Vagina (tissue), 2 donors: ENCODE measurements around the gene REM2. TPM values are rescaled to one million over a fixed set of nuclear protein-coding genes. Genes with fewer than 3 reads are reported as not detected.

ENCODE experiments used
- DNase-seq, 2 donors: peaks; one replicate each; pipeline ENCODE4 v3.0.0-alpha.2; 2017; ENCODE audit errors: extremely low spot score in 2 of 2
- H3K27ac ChIP-seq: fragments of 200-600 bp; sonication (generic); one replicate; pipeline ENCODE4 v1.5.1; 2019
- H3K27me3 ChIP-seq: fragments of 200-600 bp; sonication (generic); one replicate; pipeline ENCODE4 v1.5.1; 2019
- H3K36me3 ChIP-seq, 2 donors: fragments of 200-600 bp; sonication (generic); one replicate each; pipeline ENCODE4 v1.5.1; 2017 to 2019
- H3K4me1 ChIP-seq: fragments of 200-600 bp; sonication (generic); one replicate; pipeline ENCODE4 v1.5.1; 2019
- H3K4me3 ChIP-seq, 2 donors: fragments of 200-600 bp; sonication (generic); 1 replicate in 1 of 2; 2 replicates in 1 of 2; pipeline ENCODE4 v1.5.1; 2016 to 2019
- H3K9me3 ChIP-seq: fragments of 200-600 bp; sonication (generic); one replicate; pipeline ENCODE4 v1.5.1; 2019
- CTCF ChIP-seq, 3 experiments: fragments of 450-650 bp in 2 of 3; fragments of 200-600 bp in 1 of 3; sonication (generic) in 1 of 3; IDR thresholded peaks; one replicate each; pipeline ENCODE4 v1.5.1; 2017 to 2019; ENCODE audit warnings: antibody characterized with exemption in 3 of 3, mild to moderate bottlenecking in 2 of 3, moderate library complexity in 2 of 3
- POLR2A ChIP-seq, 2 donors: fragments of 450-650 bp; IDR thresholded peaks; one replicate each; pipeline ENCODE4 v1.6.1; 2017; ENCODE audit warnings: antibody characterized with exemption in 2 of 2, mild to moderate bottlenecking in 2 of 2, moderate library complexity in 2 of 2
- POLR2AphosphoS5 ChIP-seq, 2 donors: sonication (generic); formaldehyde crosslinking; IDR thresholded peaks; one replicate each; pipeline ENCODE4 v1.9.0; 2017; ENCODE audit warnings: antibody characterized with exemption in 2 of 2, mild to moderate bottlenecking in 2 of 2, low read depth in 1 of 2; ENCODE audit not compliant: insufficient read depth in 1 of 2
- intact Hi-C: fragments of 100-400 bp; cut with DNase I; formaldehyde crosslinking; loops from one replicate; pipeline ENCODE4 v1.15.1; 2023
- total RNA-seq: library from RNA; depleted of rRNA; stranded (reverse); fragments of >200 nt; gene quantifications from one replicate; pipeline ENCODE4 v1.2.3, GENCODE V29; 2016

Gene REM2
- total RNA-seq, 1 donor from 2014 or later = 3.9 TPM

- intact Hi-C loops = no loop called here
- H3K27ac ChIP-seq = peak overlapping the region; percentile 18
- TF ChIP-seq POLR2AphosphoS5 (IDR thresholded peaks at IDR 0.05; ENCODE audit: insufficient read depth in 1 of 2, low read depth in 1 of 2) (no peak), CTCF (IDR thresholded peaks at IDR 0.05) (no peak), POLR2A (IDR thresholded peaks at IDR 0.05) (no peak)
Measured at GRCh38 chr14:22898302-22899090, 15.5 kb downstream of the REM2 start.

GRCh38 chr14:22900081-22900799, 17.2 kb downstream of the REM2 start:
- H3K27ac ChIP-seq = no peak overlapping the region
- no peak overlapping the region for H3K4me3 ChIP-seq
- H3K4me1 ChIP-seq = peaks cover 5% of the 10 kb centered on the region
- no peaks in the 10 kb centered on the region for H3K27me3 ChIP-seq
- TF ChIP-seq POLR2AphosphoS5 (IDR thresholded peaks at IDR 0.05; ENCODE audit: insufficient read depth in 1 of 2, low read depth in 1 of 2) (no peak), CTCF (IDR thresholded peaks at IDR 0.05) (peak in 2 of 3 experiments; percentile 29 to 52), POLR2A (IDR thresholded peaks at IDR 0.05) (no peak)
- H3K36me3 ChIP-seq = peaks cover 5 to 45% of the 10 kb centered on the region in 2 donors
- intact Hi-C loops = no loop called here
- H3K9me3 ChIP-seq = no peaks in the 10 kb centered on the region
- no peak for DNase-seq

More at GRCh38 chr14:22898302-22899090, 15.5 kb downstream of the REM2 start:
- Histone ChIP-seq H3K27me3 (no peaks in the 10 kb centered on the region), H3K4me3 (no peak overlapping the region), H3K36me3 (peaks cover 0 to 27% of the 10 kb centered on the region in 2 donors), H3K9me3 (no peaks in the 10 kb centered on the region), H3K4me1 (peaks cover under 1% of the 10 kb centered on the region)
- no peak for DNase-seq

GRCh38 chr14:22901799-22902198, 18.8 kb downstream of the REM2 start:
- H3K27ac ChIP-seq = no peak overlapping the region
- H3K4me3 ChIP-seq = no peak overlapping the region
- H3K9me3 ChIP-seq = no peaks in the 10 kb centered on the region
- intact Hi-C loops = no loop called here
- TF ChIP-seq POLR2AphosphoS5 (IDR thresholded peaks at IDR 0.05; ENCODE audit: insufficient read depth in 1 of 2, low read depth in 1 of 2) (no peak), POLR2A (IDR thresholded peaks at IDR 0.05) (no peak)
- no peak for DNase-seq
- peaks cover 5 to 60% of the 10 kb centered on the region in 2 donors for H3K36me3 ChIP-seq
- H3K27me3 ChIP-seq = no peaks in the 10 kb centered on the region
- H3K4me1 ChIP-seq = peaks cover 5% of the 10 kb centered on the region

GRCh38 chr14:22903742-22904087, 20.7 kb downstream of the REM2 start:
- Histone ChIP-seq H3K9me3 (no peaks in the 10 kb centered on the region), H3K27me3 (no peaks in the 10 kb centered on the region)
- intact Hi-C loops = no loop called here

More at GRCh38 chr14:22903742-22904087, 20.7 kb downstream of the REM2 start:
- Histone ChIP-seq H3K4me1 (peaks cover 5% of the 10 kb centered on the region), H3K27ac (peak overlapping the region; percentile 28), H3K36me3 (peaks cover 10 to 80% of the 10 kb centered on the region in 2 donors), H3K4me3 (no peak overlapping the region)
- DNase-seq = no peak
- TF ChIP-seq POLR2AphosphoS5 (IDR thresholded peaks at IDR 0.05; ENCODE audit: insufficient read depth in 1 of 2, low read depth in 1 of 2) = no peak
- TF ChIP-seq CTCF (IDR thresholded peaks at IDR 0.05) = no peak
- TF ChIP-seq POLR2A (IDR thresholded peaks at IDR 0.05) = no peak
